Measurements from ENCODE around the gene FRAS1. TPM values are rescaled to one million over a fixed set of nuclear protein-coding genes. Genes with fewer than 3 reads are reported as not detected.

Gene FRAS1
- total and polyA plus RNA-seq, 2 of the 8 experiments (the other 6 are each of a cell fraction or from before 2014, with no cell fraction given) = 38.5 to 109 TPM

- no peak overlapping the region for H3K4ac ChIP-seq (replicated peaks; ENCODE audit: insufficient read length, low read depth, low read length)
- no peaks in the 10 kb centered on the region for H3K23me2 ChIP-seq (ENCODE audit: low read depth, low read length)
- no peaks in the 10 kb centered on the region for H3K9me3 ChIP-seq (ENCODE audit: insufficient read depth in 2 of 2, low read depth in 1 of 2, low read length in 1 of 2)
- no peaks in the 10 kb centered on the region for H3K27me3 ChIP-seq (replicated peaks in 1 of 4; ENCODE audit: control insufficient read depth in 3 of 4, extremely low read depth in 1 of 4, insufficient read depth in 3 of 4, low read length in 3 of 4)
- H3K18ac ChIP-seq (ENCODE audit: extremely low read depth, low read length) = no peak overlapping the region
- no peak overlapping the region for H3K14ac ChIP-seq (ENCODE audit: insufficient read length)
- peaks cover 8 to 100% of the 10 kb centered on the region in 2 experiments; a peak in 3 of 4 replicates for H3K79me2 ChIP-seq (ENCODE audit: control insufficient read depth in 1 of 2, insufficient read depth in 2 of 2, low read length in 2 of 2)
- H4K8ac ChIP-seq (ENCODE audit: extremely low read depth, insufficient read depth, low read length) = no peak overlapping the region
- peaks cover 0 to 14% (median 7%) of the 10 kb centered on the region in 4 experiments; a peak in 6 of 7 replicates for H3K4me1 ChIP-seq (replicated peaks in 1 of 4; ENCODE audit: control insufficient read depth in 3 of 4, insufficient read depth in 4 of 4, low read length in 3 of 4)
- H4K5ac ChIP-seq (ENCODE audit: insufficient read length, low read depth, low read length) = no peak overlapping the region
- H4K91ac ChIP-seq (replicated peaks; ENCODE audit: insufficient read length, low read length) = no peak overlapping the region
- no peak overlapping the region for H3K23ac ChIP-seq (ENCODE audit: insufficient read length)
- H2AK5ac ChIP-seq (ENCODE audit: low read depth, low read length) = no peak overlapping the region
- H3K4me2 ChIP-seq (ENCODE audit: insufficient read depth in 1 of 2, low read depth in 2 of 2, low read length in 2 of 2) = no peak overlapping the region
- no peak overlapping the region for H2BK120ac ChIP-seq (replicated peaks; ENCODE audit: low read depth, low read length)
- H3K4me3 ChIP-seq (ENCODE audit: extremely low read depth in 1 of 4, insufficient read depth in 2 of 4, low read depth in 3 of 4, low read length in 4 of 4) = no peak overlapping the region
- no peaks in the 10 kb centered on the region for H3K36me3 ChIP-seq (ENCODE audit: control insufficient read depth in 2 of 4, insufficient read depth in 4 of 4, low read length in 3 of 4)
- FAIRE-seq (no peak), DNase-seq (ENCODE audit: low read depth in 1 of 2, low spot score in 2 of 2) (no peak)
- H3K79me1 ChIP-seq (ENCODE audit: low read depth, low read length) = peaks cover 4% of the 10 kb centered on the region; the same call in 1 of the 2 replicates
- no peak overlapping the region for H2BK15ac ChIP-seq (ENCODE audit: low read length)
- H2BK20ac ChIP-seq (ENCODE audit: low read length) = no peak overlapping the region
- no peak overlapping the region for H2BK12ac ChIP-seq (ENCODE audit: low read depth, low read length)
- no peak for TF ChIP-seq PHF8 (conservative IDR thresholded peaks at IDR 0.05; ENCODE audit: low read depth, low read length)
- TF ChIP-seq ATF3 (IDR thresholded peaks at IDR 0.05; ENCODE audit: insufficient read depth, low read depth, low read length) = no peak
- no peak for TF ChIP-seq CEBPB (IDR thresholded peaks at IDR 0.05; ENCODE audit: low read depth, low read length)
- TF ChIP-seq POLR2A (IDR thresholded peaks at IDR 0.05; ENCODE audit: control extremely low read depth in 1 of 2, low read depth in 2 of 2, low read length in 2 of 2) = no peak
- TF ChIP-seq TEAD4 (IDR thresholded peaks at IDR 0.05; ENCODE audit: low read depth, low read length) = no peak
- no peak for TF ChIP-seq TAF1 (IDR thresholded peaks at IDR 0.05; ENCODE audit: low read depth, low read length)
- TF ChIP-seq KDM4A (IDR thresholded peaks at IDR 0.05; ENCODE audit: low read depth, low read length, severe bottlenecking) = no peak
- no peak for TF ChIP-seq ZNF274 (IDR thresholded peaks at IDR 0.05; ENCODE audit: borderline replicate concordance, extremely low read depth, low read length)
- no peak for TF ChIP-seq MAX (IDR thresholded peaks at IDR 0.05)
- no peak overlapping the region for H2AFZ ChIP-seq (ENCODE audit: low read length)
- ChIA-PET POLR2A (ENCODE audit: partially characterized antibody) (no interaction called here), CTCF (ENCODE audit: partially characterized antibody) (interaction anchor here (0.9 kb wide), 1 partner anchor 94 kb away, joined by 4 read pairs; no protein-coding TSS in a partner anchor)
- H3K27ac ChIP-seq (ENCODE audit: low read depth, low read length) = no peak overlapping the region
- H3K9ac ChIP-seq (replicated peaks in 1 of 4; ENCODE audit: extremely low read depth in 1 of 4, low read depth in 3 of 4, low read length in 3 of 4) = no peak overlapping the region
- H2BK5ac ChIP-seq (ENCODE audit: low read depth, low read length) = no peak overlapping the region; the same call in 1 of the 2 replicates
- WGBS, 2 experiments (ENCODE audit: extremely low coverage in 1 of 2, insufficient coverage in 1 of 2, insufficient read length in 1 of 2, insufficient replicate concordance in 2 of 2, low coverage in 1 of 2, low lambda C conversion rate in 2 of 2, missing lambda C conversion rate in 1 of 2) = 87% methylated on average over 3 of the region's 3 CpGs; no CpG with 5 or more reads in 1 of the 2 experiments
- no peak overlapping the region for H3K56ac ChIP-seq (replicated peaks; ENCODE audit: insufficient read length, low read depth, low read length)
- H4K20me1 ChIP-seq (replicated peaks in 1 of 2; ENCODE audit: control insufficient read depth in 1 of 2, insufficient read depth in 2 of 2, low read length in 2 of 2) = peaks cover 2 to 11% of the 10 kb centered on the region in 2 experiments
Measured at GRCh38 chr4:78152795-78153194, 95.7 kb downstream of the FRAS1 start.

All from H1 (cell line).